Trophoblast cell (in vitro differentiated cells and primary cell): ENCODE data around the gene DDT.
"Not testable (repeated sequence)": the region's sequence is repeated elsewhere in the genome, so short reads cannot be mapped to it uniquely, and the experiment has no call there.

Experiments
- DNase-seq, 2 donors: peaks; one replicate each; pipeline ENCODE4 v3.0.0-alpha.2; 2016
- H2AFZ ChIP-seq: 2 replicates; pipeline ENCODE4 v1.6.1; 2013; ENCODE audit warnings: low read length, moderate library complexity, mild to moderate bottlenecking; ENCODE audit not compliant: insufficient read depth, poor library complexity
- H2AK5ac ChIP-seq: 2 replicates; pipeline ENCODE4 v1.6.1; 2013; ENCODE audit warnings: mild to moderate bottlenecking, low read length
- H2BK120ac ChIP-seq: 2 replicates; pipeline ENCODE4 v1.6.1; 2013; ENCODE audit warnings: low read length, mild to moderate bottlenecking, moderate library complexity; ENCODE audit not compliant: insufficient read depth, poor library complexity
- H2BK12ac ChIP-seq: 2 replicates; pipeline ENCODE4 v1.6.1; 2013; ENCODE audit warnings: mild to moderate bottlenecking, low read length, moderate library complexity
- H2BK5ac ChIP-seq: 2 replicates; pipeline ENCODE4 v1.6.1; 2013; ENCODE audit warnings: low read length, low read depth, moderate library complexity, mild to moderate bottlenecking; ENCODE audit not compliant: poor library complexity
- H3K14ac ChIP-seq: 2 replicates; pipeline ENCODE4 v1.6.1; 2013; ENCODE audit warnings: mild to moderate bottlenecking, low read length
- H3K18ac ChIP-seq: 2 replicates; pipeline ENCODE4 v1.6.1; 2013; ENCODE audit warnings: mild to moderate bottlenecking, low read length
- H3K23ac ChIP-seq: 2 replicates; pipeline ENCODE4 v1.6.1; 2013; ENCODE audit warnings: low read length
- H3K27ac ChIP-seq: 2 replicates; pipeline ENCODE4 v1.5.1; 2013; ENCODE audit warnings: low read depth, mild to moderate bottlenecking, inconsistent platforms, low read length, moderate library complexity
- H3K27me3 ChIP-seq: 2 replicates; pipeline ENCODE4 v1.6.1; 2013; ENCODE audit warnings: inconsistent platforms, mild to moderate bottlenecking, low read length, moderate library complexity; ENCODE audit not compliant: insufficient read depth
- H3K36me3 ChIP-seq, 2 experiments: 1 replicate in 1 of 2; 2 replicates in 1 of 2; pipeline ENCODE4 v1.6.1; 2013; ENCODE audit warnings: low read length in 2 of 2, mild to moderate bottlenecking in 2 of 2, moderate library complexity in 1 of 2; ENCODE audit not compliant: insufficient read depth in 2 of 2, control insufficient read depth in 1 of 2
- H3K4ac ChIP-seq: 2 replicates; pipeline ENCODE4 v1.6.1; 2013; ENCODE audit warnings: low read depth, mild to moderate bottlenecking, low read length, moderate library complexity
- H3K4me1 ChIP-seq, 2 experiments: 1 replicate in 1 of 2; 2 replicates in 1 of 2; pipeline ENCODE4 v1.6.1; 2013; ENCODE audit warnings: low read length in 2 of 2, mild to moderate bottlenecking in 2 of 2, moderate library complexity in 1 of 2; ENCODE audit not compliant: insufficient read depth in 2 of 2, control insufficient read depth in 1 of 2
- H3K4me2 ChIP-seq: 2 replicates; pipeline ENCODE4 v1.6.1; 2013; ENCODE audit warnings: inconsistent platforms, mild to moderate bottlenecking, low read length, moderate library complexity
- H3K4me3 ChIP-seq: 2 replicates; pipeline ENCODE4 v1.5.1; 2013; ENCODE audit warnings: mild to moderate bottlenecking, low read depth, low read length, inconsistent platforms
- H3K79me1 ChIP-seq: one replicate; pipeline ENCODE4 v1.6.1; 2013; ENCODE audit warnings: low read length
- H3K79me2 ChIP-seq: 2 replicates; pipeline ENCODE4 v1.6.1; 2013; ENCODE audit warnings: low read length, mild to moderate bottlenecking; ENCODE audit not compliant: control insufficient read depth, insufficient read depth, poor library complexity
- H3K9ac ChIP-seq: 2 replicates; pipeline ENCODE4 v1.6.1; 2013; ENCODE audit warnings: mild to moderate bottlenecking, low read length
- H3K9me3 ChIP-seq: 2 replicates; pipeline ENCODE4 v1.6.1; 2013; ENCODE audit warnings: low read depth, mild to moderate bottlenecking, control low read depth, inconsistent platforms, low read length; ENCODE audit not compliant: insufficient read depth
- H4K12ac ChIP-seq: 2 replicates; pipeline ENCODE4 v1.6.1; 2013; ENCODE audit warnings: low read depth, mild to moderate bottlenecking, low read length, moderate library complexity
- H4K8ac ChIP-seq: 2 replicates; pipeline ENCODE4 v1.6.1; 2013; ENCODE audit warnings: low read depth, mild to moderate bottlenecking, low read length, moderate library complexity
- H4K91ac ChIP-seq: one replicate; pipeline ENCODE4 v1.6.1; 2013; ENCODE audit warnings: low read depth, mild to moderate bottlenecking, low read length, moderate library complexity
- WGBS: extraction: QIAGEN DNeasy Blood & Tissue Kit; methylation state at CpG from one replicate; pipeline ENCODE4 v1.1.7; 2013; ENCODE audit warnings: missing lambda C conversion rate; ENCODE audit not compliant: insufficient read length, insufficient coverage; ENCODE audit errors: extremely low coverage; 5-methylcytosine and 5-hydroxymethylcytosine counted together

Gene DDT

GRCh38 chr22:23926561-23926960 lies 47.7 kb downstream of the DDT start:
- peaks cover 1% of the 10 kb centered on the region for H3K79me1 ChIP-seq
- H3K23ac ChIP-seq: no peak overlapping the region
- no peak overlapping the region for H3K4me2 ChIP-seq
- H3K18ac ChIP-seq: no peak overlapping the region
- no CpG with 5 or more reads among the region's 14 CpGs for WGBS
- no peak overlapping the region for H2BK120ac ChIP-seq
- H2BK12ac ChIP-seq: no peak overlapping the region
- H3K79me2 ChIP-seq: no peaks in the 10 kb centered on the region
- no peak overlapping the region for H3K9ac ChIP-seq
- no peak overlapping the region for H4K12ac ChIP-seq
- H3K27ac ChIP-seq: no peak overlapping the region
- peaks cover 4 to 12% of the 10 kb centered on the region in 2 experiments for H3K36me3 ChIP-seq
- peaks cover 8% of the 10 kb centered on the region for H3K9me3 ChIP-seq
- no peak overlapping the region for H4K8ac ChIP-seq
- no peak overlapping the region for H4K91ac ChIP-seq
- no peak overlapping the region for H2AFZ ChIP-seq
- no peak overlapping the region for H3K4me3 ChIP-seq
- H3K4me1 ChIP-seq: peaks cover 4 to 6% of the 10 kb centered on the region in 2 experiments
- H3K27me3 ChIP-seq: no peaks in the 10 kb centered on the region
- no peak overlapping the region for H3K14ac ChIP-seq
- DNase-seq: no peak
- H2AK5ac ChIP-seq: no peak overlapping the region
- H3K4ac ChIP-seq: no peak overlapping the region
- no peak overlapping the region for H2BK5ac ChIP-seq

GRCh38 chr22:23925020-23925606 lies 49.1 kb downstream of the DDT start:
- no peak overlapping the region for H2BK120ac ChIP-seq
- WGBS: no CpG with 5 or more reads among the region's 6 CpGs
- no peak overlapping the region for H2AK5ac ChIP-seq
- no peak overlapping the region for H3K18ac ChIP-seq
- H2AFZ ChIP-seq: no peak overlapping the region
- no peaks in the 10 kb centered on the region for H3K27me3 ChIP-seq
- H3K27ac ChIP-seq: no peak overlapping the region
- no peak overlapping the region for H4K12ac ChIP-seq
- H3K14ac ChIP-seq: no peak overlapping the region
- H3K79me1 ChIP-seq: peaks cover 1% of the 10 kb centered on the region
- peak in 1 of 2 donors; percentile 0 for DNase-seq
- no peaks in the 10 kb centered on the region for H3K79me2 ChIP-seq
- no peak overlapping the region for H3K4ac ChIP-seq
- H3K9me3 ChIP-seq: peaks cover 8% of the 10 kb centered on the region
- no peak overlapping the region for H2BK5ac ChIP-seq
- H4K91ac ChIP-seq: no peak overlapping the region
- no peak overlapping the region for H3K4me2 ChIP-seq
- H3K4me3 ChIP-seq: no peak overlapping the region
- no peak overlapping the region for H3K9ac ChIP-seq
- no peak overlapping the region for H2BK12ac ChIP-seq
- H3K4me1 ChIP-seq: peaks cover 4 to 9% of the 10 kb centered on the region in 2 experiments
- no peak overlapping the region for H3K23ac ChIP-seq
- peaks cover 4 to 12% of the 10 kb centered on the region in 2 experiments for H3K36me3 ChIP-seq
- H4K8ac ChIP-seq: no peak overlapping the region

GRCh38 chr22:23922921-23923320 lies 51.3 kb downstream of the DDT start:
- no peak overlapping the region for H4K12ac ChIP-seq
- no peak overlapping the region for H3K27ac ChIP-seq
- H3K4me1 ChIP-seq: peaks cover 0 to 9% of the 10 kb centered on the region in 2 experiments
- H2BK12ac ChIP-seq: no peak overlapping the region
- no peak overlapping the region for H2AFZ ChIP-seq
- peaks cover 2% of the 10 kb centered on the region for H3K79me2 ChIP-seq
- no peak overlapping the region for H3K4me3 ChIP-seq
- H3K18ac ChIP-seq: no peak overlapping the region
- H3K9me3 ChIP-seq: peaks cover 8% of the 10 kb centered on the region
- no peak overlapping the region for H3K4me2 ChIP-seq
- no CpG with 5 or more reads among the region's 2 CpGs for WGBS
- peak overlapping the region; percentile 28 for H2BK5ac ChIP-seq
- no peaks in the 10 kb centered on the region for H3K27me3 ChIP-seq
- H3K23ac ChIP-seq: no peak overlapping the region
- H3K14ac ChIP-seq: no peak overlapping the region
- no peak overlapping the region for H2BK120ac ChIP-seq
- H3K9ac ChIP-seq: no peak overlapping the region
- no peak for DNase-seq
- no peak overlapping the region for H3K4ac ChIP-seq
- H4K8ac ChIP-seq: no peak overlapping the region
- H3K79me1 ChIP-seq: peaks cover 5% of the 10 kb centered on the region
- H4K91ac ChIP-seq: no peak overlapping the region
- H2AK5ac ChIP-seq: no peak overlapping the region
- peaks cover 4 to 12% of the 10 kb centered on the region in 2 experiments for H3K36me3 ChIP-seq

- not testable (repeated sequence) for H3K14ac ChIP-seq, H3K9ac ChIP-seq, H2BK5ac ChIP-seq, H3K4ac ChIP-seq, H3K79me2 ChIP-seq, H3K4me1 ChIP-seq, H4K91ac ChIP-seq, H3K9me3 ChIP-seq, H2AFZ ChIP-seq, H3K23ac ChIP-seq, H2BK120ac ChIP-seq, H2BK12ac ChIP-seq, H3K79me1 ChIP-seq, H2AK5ac ChIP-seq, H4K12ac ChIP-seq, H4K8ac ChIP-seq, H3K4me2 ChIP-seq, H3K18ac ChIP-seq, H3K27me3 ChIP-seq, H3K4me3 ChIP-seq
- no CpG with 5 or more reads among the region's 13 CpGs for WGBS
- H3K36me3 ChIP-seq: peaks cover 4 to 12% of the 10 kb centered on the region in 2 experiments
- H3K27ac ChIP-seq: peak overlapping the region; percentile 30
- peak; percentile 78 to 90 for DNase-seq
Observed at GRCh38 chr22:23921586-23922201, 52.5 kb downstream of the DDT start.
